ENCODE data around the gene RENBP.

RENBP gene

DNA sequence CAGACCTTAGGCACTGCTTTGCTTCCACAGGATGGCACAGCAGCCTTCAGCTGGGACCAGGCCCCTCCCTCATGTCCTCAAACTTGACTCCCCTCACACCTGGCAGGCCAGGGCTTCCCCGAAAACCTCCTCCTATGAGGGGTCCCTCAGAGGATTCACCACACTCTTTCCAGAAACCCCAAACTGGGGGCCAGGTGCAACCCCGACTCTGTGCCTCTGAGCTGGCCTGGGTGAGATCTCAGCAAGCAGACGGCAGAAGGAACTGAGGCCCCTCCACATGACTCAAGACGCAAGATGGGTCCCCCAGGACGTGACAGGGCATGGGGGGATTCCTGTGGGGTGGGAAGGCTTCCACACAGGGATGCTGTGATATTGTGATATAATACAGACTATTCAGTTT is 21.0 kb upstream of the RENBP start:
- POLR2A ChIA-PET, result interaction anchor here (0.6 kb wide), 1 partner anchor 124 kb away, joined by 4 read pairs; no protein-coding TSS in a partner anchor
- no peaks in the 10 kb centered on the region for H3K9me3 ChIP-seq (ENCODE audit: control insufficient read depth, insufficient read depth, low read depth, low read length)
- no peak overlapping the region for H3K4me3 ChIP-seq (ENCODE audit: low read depth, low read length)
- peaks cover 19 to 78% of the 10 kb centered on the region in 2 experiments for H3K36me3 ChIP-seq (ENCODE audit: control insufficient read depth in 2 of 2, insufficient read depth in 1 of 2, low read length in 2 of 2)
- no peak overlapping the region for H3K27ac ChIP-seq (ENCODE audit: extremely low read depth, low read depth, low read length)
- H3K4me1 ChIP-seq (ENCODE audit: control insufficient read depth, insufficient read depth, low read length), result peaks cover 4% of the 10 kb centered on the region; the same call in 1 of the 2 replicates
- CTCF ChIA-PET, result interaction anchor here (1.0 to 7.0 kb wide), 2 partner anchors 13 to 19 kb away, joined by 3 to 65 read pairs; no protein-coding TSS in a partner anchor
- TF ChIP-seq GLI4 (tag by site-specific recombination; IDR thresholded peaks at IDR 0.05), result no peak

DNA sequence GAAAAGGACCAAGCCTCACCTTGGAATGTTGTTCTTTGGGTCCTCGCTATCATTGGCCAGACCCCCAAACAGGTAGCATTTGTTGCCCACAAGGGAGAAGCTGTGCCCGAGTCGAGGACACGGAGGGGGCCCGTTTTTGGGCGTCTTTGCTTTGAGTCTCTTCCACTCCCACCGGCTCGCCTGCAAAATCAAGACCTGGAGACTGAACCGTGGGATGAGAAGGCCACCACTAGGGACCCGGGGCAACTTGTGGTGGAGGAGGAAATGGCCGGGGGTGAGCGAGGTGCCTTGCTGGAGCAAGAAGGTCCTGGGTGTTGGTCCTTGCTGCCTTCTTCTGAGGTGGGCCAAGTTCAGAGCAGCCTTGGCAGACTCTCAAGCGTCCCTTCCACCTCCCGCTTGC is 19.7 kb upstream of the RENBP start:
- POLR2A ChIA-PET, result interaction anchor here (1.9 kb wide), 1 partner anchor 36 kb away, joined by 5 read pairs; no protein-coding TSS in a partner anchor
- H3K27ac ChIP-seq (ENCODE audit: extremely low read depth, low read depth, low read length), result no peak overlapping the region
- no peak for TF ChIP-seq ZNF629 (tag by site-specific recombination; IDR thresholded peaks at IDR 0.05)
- TF ChIP-seq ZNF704 (tag by site-specific recombination; IDR thresholded peaks at IDR 0.05), result no peak
- 0 out of 2 replicates have a peak, but pooled peaks have one; percentile 26 for TF ChIP-seq ZBTB8A (tag by site-specific recombination; IDR thresholded peaks at IDR 0.05)
- H3K4me3 ChIP-seq (ENCODE audit: low read depth, low read length), result no peak overlapping the region
- CTCF ChIA-PET, result interaction anchor here (1.0 to 1.9 kb wide), 4 partner anchors 10 to 17 kb away, joined by 3 to 5 read pairs (median 3); no protein-coding TSS in a partner anchor
- H3K36me3 ChIP-seq (ENCODE audit: control insufficient read depth in 2 of 2, insufficient read depth in 1 of 2, low read length in 2 of 2), result peaks cover 28 to 91% of the 10 kb centered on the region in 2 experiments
- H3K9me3 ChIP-seq (ENCODE audit: control insufficient read depth, insufficient read depth, low read depth, low read length), result no peaks in the 10 kb centered on the region
- peaks cover 4% of the 10 kb centered on the region; the same call in 1 of the 2 replicates for H3K4me1 ChIP-seq (ENCODE audit: control insufficient read depth, insufficient read depth, low read length)

DNA sequence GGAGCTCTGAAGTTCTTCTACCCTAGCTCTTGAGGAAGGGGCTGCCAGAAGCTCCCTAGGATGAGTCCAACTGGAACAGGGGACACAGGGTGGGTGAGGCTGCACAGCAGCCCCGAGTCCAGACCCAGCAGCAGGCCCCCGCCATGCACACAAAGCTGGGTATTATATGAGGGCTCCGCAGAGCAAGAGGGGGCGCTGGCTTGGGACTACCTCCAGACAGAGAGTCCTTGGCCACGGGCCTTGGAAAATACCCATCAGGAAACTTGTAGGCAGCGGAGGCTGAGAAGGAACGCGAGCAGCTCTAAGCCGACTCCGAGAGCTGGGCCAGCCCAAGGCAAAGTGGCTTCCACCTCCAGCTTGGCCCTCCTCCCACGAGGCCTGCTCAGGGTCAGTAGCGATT is 19.1 kb upstream of the RENBP start:
- Histone ChIP-seq H3K4me3 (ENCODE audit: low read depth, low read length) (no peak overlapping the region), H3K4me1 (ENCODE audit: control insufficient read depth, insufficient read depth, low read length) (peaks cover 4% of the 10 kb centered on the region; the same call in 1 of the 2 replicates), H3K27ac (ENCODE audit: extremely low read depth, low read depth, low read length) (no peak overlapping the region), H3K9me3 (ENCODE audit: control insufficient read depth, insufficient read depth, low read depth, low read length) (no peaks in the 10 kb centered on the region), H3K36me3 (ENCODE audit: control insufficient read depth in 2 of 2, insufficient read depth in 1 of 2, low read length in 2 of 2) (peaks cover 28 to 95% of the 10 kb centered on the region in 2 experiments)
- CTCF ChIA-PET, result interaction anchor here (0.6 to 1.9 kb wide), 6 partner anchors 10 to 40 kb away, joined by 3 to 9 read pairs (median 3); no protein-coding TSS in a partner anchor
- POLR2A ChIA-PET, result interaction anchor here (0.5 to 1.9 kb wide), 4 partner anchors 11 to 618 kb away, joined by 3 to 5 read pairs (median 4); no protein-coding TSS in a partner anchor
- no peak for TF ChIP-seq ZFP69B (tag by site-specific recombination; IDR thresholded peaks at IDR 0.05)
- no peak for TF ChIP-seq ZNF239 (tag by site-specific recombination; IDR thresholded peaks at IDR 0.05)
- TF ChIP-seq ZNF48 (tag by site-specific recombination; IDR thresholded peaks at IDR 0.05), result no peak
- no peak for TF ChIP-seq ZNF529 (tag by site-specific recombination; IDR thresholded peaks at IDR 0.05; ENCODE audit: insufficient replicate concordance)
- TF ChIP-seq ZIC2 (tag by site-specific recombination; IDR thresholded peaks at IDR 0.05), result no peak
- no peak for TF ChIP-seq ZNF423 (tag by site-specific recombination; IDR thresholded peaks at IDR 0.05)
- TF ChIP-seq KLF8 (tag by site-specific recombination; IDR thresholded peaks at IDR 0.05), result no peak
- TF ChIP-seq, protein P1, sequence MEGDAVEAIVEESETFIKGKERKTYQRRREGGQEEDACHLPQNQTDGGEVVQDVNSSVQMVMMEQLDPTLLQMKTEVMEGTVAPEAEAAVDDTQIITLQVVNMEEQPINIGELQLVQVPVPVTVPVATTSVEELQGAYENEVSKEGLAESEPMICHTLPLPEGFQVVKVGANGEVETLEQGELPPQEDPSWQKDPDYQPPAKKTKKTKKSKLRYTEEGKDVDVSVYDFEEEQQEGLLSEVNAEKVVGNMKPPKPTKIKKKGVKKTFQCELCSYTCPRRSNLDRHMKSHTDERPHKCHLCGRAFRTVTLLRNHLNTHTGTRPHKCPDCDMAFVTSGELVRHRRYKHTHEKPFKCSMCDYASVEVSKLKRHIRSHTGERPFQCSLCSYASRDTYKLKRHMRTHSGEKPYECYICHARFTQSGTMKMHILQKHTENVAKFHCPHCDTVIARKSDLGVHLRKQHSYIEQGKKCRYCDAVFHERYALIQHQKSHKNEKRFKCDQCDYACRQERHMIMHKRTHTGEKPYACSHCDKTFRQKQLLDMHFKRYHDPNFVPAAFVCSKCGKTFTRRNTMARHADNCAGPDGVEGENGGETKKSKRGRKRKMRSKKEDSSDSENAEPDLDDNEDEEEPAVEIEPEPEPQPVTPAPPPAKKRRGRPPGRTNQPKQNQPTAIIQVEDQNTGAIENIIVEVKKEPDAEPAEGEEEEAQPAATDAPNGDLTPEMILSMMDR (tag by site-specific recombination; IDR thresholded peaks at IDR 0.05), result no peak
- no peak for TF ChIP-seq ZNF677 (tag by site-specific recombination; IDR thresholded peaks at IDR 0.05)
- no peak for TF ChIP-seq ZNF214 (tag by site-specific recombination; IDR thresholded peaks at IDR 0.05; ENCODE audit: borderline replicate concordance)

DNA sequence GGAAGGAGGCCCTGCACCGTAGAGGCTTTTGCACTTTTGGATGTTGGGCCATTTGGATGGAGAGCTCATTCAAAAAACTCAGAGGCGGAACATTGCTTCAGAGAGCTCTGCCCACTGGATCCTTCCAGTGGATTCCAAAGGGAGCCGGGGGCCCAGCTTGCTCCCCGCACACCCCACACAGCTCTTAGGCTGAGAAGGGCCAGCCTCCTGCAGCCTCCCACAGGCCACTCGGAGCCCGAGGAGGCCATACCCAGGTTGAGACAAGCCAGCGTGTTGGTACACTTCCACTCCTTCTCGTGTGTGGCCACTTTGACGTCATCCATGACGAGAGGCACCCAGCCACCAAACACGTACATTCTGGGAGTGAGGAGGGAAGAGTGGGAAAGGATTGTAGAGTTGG is 16.8 kb upstream of the RENBP start:
- H3K36me3 ChIP-seq (ENCODE audit: control insufficient read depth in 2 of 2, insufficient read depth in 1 of 2, low read length in 2 of 2), result peaks cover 39 to 97% of the 10 kb centered on the region in 2 experiments
- H3K9me3 ChIP-seq (ENCODE audit: control insufficient read depth, insufficient read depth, low read depth, low read length), result no peaks in the 10 kb centered on the region
- no peak overlapping the region for H3K4me3 ChIP-seq (ENCODE audit: low read depth, low read length)
- ChIA-PET CTCF (interaction anchor here (0.5 to 2.0 kb wide), 5 partner anchors 9 to 1003 kb away, joined by 3 to 10 read pairs (median 3); partner anchors contain the start of gene DUSP9), POLR2A (interaction anchor here (0.9 to 2.0 kb wide), 3 partner anchors 10 to 38 kb away, joined by 3 to 13 read pairs (median 4); partner anchors contain the start of gene HCFC1)
- no peak overlapping the region for H3K27ac ChIP-seq (ENCODE audit: extremely low read depth, low read depth, low read length)
- H3K4me1 ChIP-seq (ENCODE audit: control insufficient read depth, insufficient read depth, low read length), result no peaks in the 10 kb centered on the region
- no peak for TF ChIP-seq ZNF19 (tag by site-specific recombination; IDR thresholded peaks at IDR 0.05; ENCODE audit: low read depth)
- no peak for TF ChIP-seq ZFP69B (tag by site-specific recombination; IDR thresholded peaks at IDR 0.05)
- TF ChIP-seq ZNF248 (tag by site-specific recombination; IDR thresholded peaks at IDR 0.05), result no peak
- TF ChIP-seq ZNF843 (tag by site-specific recombination; IDR thresholded peaks at IDR 0.05), result no peak
- TF ChIP-seq ZNF132 (tag by site-specific recombination; IDR thresholded peaks at IDR 0.05; ENCODE audit: borderline replicate concordance), result no peak
- TF ChIP-seq ZNF112 (tag by site-specific recombination; IDR thresholded peaks at IDR 0.05), result no peak
- no peak for TF ChIP-seq ZNF169 (tag by site-specific recombination; IDR thresholded peaks at IDR 0.05)
- TF ChIP-seq ZNF623 (tag by site-specific recombination; IDR thresholded peaks at IDR 0.05), result no peak
- no peak for TF ChIP-seq ZNF354C (tag by site-specific recombination; IDR thresholded peaks at IDR 0.05; ENCODE audit: borderline replicate concordance, low read depth)
- no peak for TF ChIP-seq ZNF16 (tag by site-specific recombination; IDR thresholded peaks at IDR 0.05; ENCODE audit: low read depth)
- no peak for TF ChIP-seq ZNF350 (tag by site-specific recombination; IDR thresholded peaks at IDR 0.05)
- TF ChIP-seq ZNF548 (tag by site-specific recombination; IDR thresholded peaks at IDR 0.05), result no peak
